Bone marrow (tissue), 2 donors: ENCODE measurements around the gene SUMO4.
"Not testable (repeated sequence)": the region's sequence is repeated elsewhere in the genome, so short reads cannot be mapped to it uniquely, and the experiment has no call there.

Source experiments
- DNase-seq, 2 donors: peaks; one replicate each; lab custom pipeline; 2025; lab: John Stamatoyannopoulos, UW

SUMO4 gene

DNA sequence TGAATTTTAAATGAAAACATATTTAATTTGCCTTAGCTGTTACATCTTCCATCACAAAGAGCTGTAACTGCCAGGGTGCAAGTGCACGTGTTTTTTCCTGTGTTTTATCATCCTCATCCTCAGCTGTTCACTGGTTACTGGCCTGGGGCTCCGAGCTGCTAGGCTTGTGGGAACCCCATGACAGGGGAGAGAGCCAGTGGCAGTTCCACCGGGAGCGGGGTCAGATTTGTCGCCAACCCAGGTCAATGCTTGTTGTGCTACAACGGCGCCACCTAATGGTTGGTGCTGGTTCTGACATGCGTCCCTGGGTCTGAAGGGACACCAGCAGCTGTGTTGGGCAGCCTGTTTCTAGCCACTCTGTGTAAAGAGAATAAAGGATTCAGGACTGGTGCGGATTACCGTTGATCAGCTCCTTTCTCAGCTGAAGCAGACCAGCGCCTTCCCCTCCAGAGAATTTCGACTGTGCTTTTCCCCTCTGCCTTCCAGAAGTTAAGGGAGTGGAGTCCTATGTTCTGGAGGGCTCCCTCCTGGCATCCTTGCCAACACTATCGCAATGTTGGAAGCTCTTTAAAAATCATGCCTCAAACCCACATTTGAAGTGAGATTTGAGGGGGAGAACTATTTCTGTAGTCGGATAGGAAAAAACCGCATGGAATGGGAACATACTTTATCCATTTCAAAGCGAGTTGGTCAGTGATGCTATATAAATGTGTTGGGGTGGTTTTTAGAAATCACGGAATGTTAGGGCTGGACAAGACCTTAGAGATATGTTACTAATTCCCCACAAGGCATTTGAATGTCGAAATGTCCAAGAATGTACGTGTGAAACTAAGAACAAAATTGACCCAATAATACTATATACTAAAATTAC is 32.1 kb downstream of the SUMO4 start:
- DNase-seq: peak; percentile 71 to 76

DNA sequence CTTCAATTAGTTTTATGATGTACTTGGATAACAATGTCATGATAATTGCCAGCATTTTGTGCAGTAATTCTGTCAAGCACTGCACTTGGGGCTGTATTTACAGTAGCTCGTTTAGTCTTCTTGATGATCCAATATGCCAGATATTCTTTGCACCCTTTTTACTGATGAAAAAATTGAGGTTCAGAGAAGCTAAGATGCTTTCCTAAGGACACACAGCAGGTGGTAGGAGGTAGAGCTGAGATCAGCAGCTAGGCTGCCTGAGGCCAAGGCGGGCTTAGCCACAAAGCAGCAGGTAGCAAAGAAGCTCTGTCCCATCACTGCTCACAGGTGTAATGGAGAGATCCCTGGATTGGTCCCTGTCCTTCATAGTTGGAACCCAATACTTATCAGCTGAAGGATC is 33.3 kb downstream of the SUMO4 start:
- DNase-seq: no peak

DNA sequence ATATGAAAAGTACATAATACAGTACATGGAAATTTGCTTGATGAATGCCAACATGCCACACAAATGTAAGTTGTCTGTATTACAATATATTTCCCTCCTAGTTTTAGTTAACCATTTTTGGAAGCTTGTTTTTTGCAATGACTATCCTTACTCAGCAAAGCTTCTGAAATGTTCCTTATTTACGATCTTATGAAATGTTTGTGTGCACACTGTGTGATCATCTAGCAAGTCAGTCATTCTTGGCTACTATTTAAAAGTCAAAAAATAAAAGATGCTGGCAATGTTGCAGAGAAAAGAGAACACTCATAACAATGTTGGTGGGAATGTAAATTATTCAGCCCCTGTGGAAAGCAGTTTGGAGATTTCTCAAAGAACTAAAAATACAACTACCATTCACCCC is 33.8 kb downstream of the SUMO4 start:
- no peak for DNase-seq

DNA sequence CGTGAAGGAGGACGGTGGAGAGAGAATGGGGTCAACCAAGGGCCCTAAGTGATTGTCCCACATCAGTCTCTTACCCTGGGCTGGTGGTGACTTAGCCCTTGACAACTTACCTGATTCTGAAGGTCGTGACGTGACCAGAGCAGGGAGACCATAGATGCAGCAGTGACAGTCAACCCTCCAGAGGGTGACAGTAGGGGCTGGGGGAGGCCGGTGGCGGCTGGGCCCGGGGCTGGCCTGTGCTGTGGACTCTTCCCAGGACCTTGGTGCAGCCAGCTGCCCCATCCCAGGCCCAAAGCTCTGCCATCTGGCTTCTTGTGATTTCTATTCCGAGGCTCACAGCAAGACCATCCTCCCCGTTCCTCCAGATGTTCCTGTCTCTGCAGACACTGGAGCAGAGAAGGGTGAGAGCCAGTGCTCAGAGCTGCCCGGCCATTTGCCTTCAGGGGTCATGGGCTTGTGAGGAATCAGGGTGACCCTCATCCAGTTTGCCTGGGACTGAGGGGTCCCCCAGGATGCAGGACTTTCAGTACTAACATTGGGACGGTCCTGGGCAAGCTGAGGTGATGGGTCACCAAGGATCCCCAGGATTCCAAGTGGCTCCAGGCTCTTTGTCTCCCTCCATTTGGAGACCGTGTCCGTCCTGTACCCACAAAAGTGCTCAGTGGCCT is 36.0 kb downstream of the SUMO4 start:
- DNase-seq: no peak

- no peak for DNase-seq
Measured at GRCh38 chr6:149436647-149437046, 36.6 kb downstream of the SUMO4 start.

DNA sequence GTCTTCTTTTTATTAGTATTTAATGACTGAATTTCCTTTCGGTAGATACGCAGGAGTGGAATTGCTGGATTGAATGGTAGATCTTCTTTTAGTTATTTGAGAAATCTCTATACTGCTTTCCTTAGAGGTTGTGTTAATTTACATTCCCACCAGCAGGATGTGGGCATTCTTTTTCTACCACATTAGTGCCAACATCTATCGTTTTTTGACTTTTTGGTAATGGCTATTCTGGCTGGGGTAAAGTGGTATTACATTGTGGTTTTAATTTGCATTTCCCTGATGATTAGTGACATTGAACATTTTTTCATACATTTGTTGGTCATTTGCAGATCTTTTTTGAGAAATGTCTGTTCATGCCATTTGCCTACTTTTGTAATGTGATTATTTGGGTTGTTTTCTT is 37.1 kb downstream of the SUMO4 start:
- no peak for DNase-seq

- peak in 1 of 2 donors; percentile 39 for DNase-seq
Measured at GRCh38 chr6:149438855-149439254, 38.8 kb downstream of the SUMO4 start.

DNA sequence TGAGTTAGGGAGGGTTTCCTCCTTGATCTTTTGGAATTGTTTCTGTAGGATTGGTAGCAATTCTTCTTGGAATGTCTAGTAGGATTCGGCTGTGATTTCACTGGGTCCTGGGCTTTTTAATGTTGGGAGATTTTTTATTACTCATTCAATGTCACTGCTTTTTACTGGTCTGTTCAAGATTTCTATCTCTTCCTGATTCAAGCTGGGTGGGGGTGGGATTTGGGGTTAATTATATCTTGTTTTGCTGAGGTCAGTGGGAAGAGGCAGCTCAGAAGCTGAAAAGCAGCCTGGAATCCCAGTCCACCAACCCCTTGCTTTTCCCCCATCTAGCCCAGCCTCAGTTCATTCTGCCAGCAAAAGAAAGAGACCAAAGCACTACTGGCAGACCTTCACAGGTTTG is 39.6 kb downstream of the SUMO4 start:
- no peak for DNase-seq

DNA sequence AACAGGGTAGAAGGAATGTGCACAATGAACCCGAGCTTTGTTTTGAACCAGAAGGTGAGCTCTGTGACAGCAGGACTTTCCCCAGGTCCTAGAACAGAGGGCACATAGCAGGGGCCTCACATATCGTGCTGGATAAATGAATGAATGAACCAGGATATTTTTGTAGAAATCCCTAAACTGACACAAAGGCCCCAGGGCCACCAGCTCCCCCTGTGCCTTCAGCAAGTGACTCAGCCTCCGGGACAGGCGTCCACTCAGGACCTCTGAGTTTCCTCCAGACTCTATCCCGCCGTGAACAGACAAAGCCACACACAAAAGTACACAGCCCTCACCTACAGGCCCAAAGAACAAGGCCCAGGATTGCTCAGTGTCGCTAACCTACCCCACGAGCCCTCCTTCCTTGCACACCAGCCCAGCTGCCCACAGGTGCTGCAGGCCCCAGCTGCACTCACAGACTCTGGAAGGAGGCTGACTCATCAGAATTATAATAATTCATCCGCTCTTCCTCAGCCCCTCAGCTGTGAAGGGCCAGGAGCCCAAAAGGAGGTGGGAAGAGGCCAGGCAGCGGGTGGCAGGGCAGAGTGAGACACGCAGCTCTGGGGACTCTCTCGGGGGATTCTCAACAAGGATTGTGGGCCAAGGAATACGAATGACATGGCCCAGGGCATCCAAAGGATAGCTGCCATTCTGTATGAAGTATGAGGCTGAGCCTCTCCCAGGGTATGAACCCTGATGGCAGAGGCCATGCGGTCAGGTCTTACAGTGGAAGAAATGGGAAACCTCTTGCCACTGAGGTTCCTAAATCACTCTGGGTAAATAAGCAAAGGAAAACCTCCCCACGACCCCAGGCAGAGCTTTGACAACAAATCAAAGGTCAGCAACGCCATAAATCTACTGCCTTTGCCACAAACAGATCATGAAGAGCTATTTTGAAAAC is 40.9 kb downstream of the SUMO4 start:
- DNase-seq: no peak

DNA sequence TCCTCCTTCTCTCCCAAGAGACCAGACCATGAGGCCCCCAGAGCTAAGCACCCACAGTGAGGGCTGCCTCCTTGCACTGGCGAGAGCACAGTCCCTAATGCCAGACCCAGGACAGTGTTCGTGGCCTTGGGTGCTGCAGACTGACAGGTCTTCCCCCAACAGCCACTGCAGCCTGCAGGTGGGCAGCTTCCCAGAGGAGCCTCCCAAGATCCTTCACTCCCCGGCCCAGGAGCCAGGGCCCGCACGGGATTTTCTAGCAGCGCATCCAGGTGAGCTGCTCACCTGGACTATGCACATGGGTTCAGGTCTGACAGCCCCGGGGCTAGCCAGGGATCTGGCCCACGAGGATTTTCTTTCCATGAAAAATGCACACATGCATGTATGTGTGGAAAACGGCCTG is 41.7 kb downstream of the SUMO4 start:
- no peak for DNase-seq

GRCh38 chr6:149443411-149444181 is 43.5 kb downstream of the SUMO4 start:
- DNase-seq: no peak

DNA sequence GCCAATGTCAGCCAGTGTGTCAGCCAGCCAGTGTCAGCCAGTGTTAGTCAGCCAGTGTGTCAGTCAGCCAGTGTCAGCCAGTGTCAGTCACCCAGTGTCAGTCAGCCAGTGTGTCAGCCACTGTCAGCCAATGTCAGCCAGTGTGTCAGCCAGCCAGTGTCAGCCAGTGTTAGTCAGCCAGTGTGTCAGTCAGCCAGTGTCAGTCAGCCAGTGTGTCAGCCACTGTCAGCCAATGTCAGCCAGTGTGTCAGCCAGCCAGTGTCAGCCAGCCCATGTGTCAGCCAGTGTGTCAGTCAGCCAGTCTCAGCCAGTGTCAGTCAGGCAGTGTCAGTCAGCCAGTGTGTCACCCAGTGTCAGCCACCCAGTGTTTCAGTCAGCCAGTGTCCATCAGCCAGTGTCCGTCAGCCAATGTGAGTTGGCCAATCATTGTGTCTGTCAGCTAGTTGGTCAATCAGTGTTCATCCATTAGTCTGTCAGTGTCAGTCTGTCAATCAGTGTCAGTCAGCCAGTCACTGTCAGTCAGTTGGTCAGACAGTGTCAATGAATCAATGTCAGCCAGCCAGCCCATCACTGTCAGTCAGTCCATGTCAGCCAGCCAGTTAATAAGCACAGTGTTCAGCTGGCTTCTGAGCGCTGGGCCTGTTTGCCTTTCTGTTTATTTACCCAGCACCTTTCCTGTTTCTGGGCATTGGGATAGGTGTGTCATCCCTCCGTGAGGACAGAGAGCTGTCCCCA is 44.5 kb downstream of the SUMO4 start:
- DNase-seq: not testable (repeated sequence)

DNA sequence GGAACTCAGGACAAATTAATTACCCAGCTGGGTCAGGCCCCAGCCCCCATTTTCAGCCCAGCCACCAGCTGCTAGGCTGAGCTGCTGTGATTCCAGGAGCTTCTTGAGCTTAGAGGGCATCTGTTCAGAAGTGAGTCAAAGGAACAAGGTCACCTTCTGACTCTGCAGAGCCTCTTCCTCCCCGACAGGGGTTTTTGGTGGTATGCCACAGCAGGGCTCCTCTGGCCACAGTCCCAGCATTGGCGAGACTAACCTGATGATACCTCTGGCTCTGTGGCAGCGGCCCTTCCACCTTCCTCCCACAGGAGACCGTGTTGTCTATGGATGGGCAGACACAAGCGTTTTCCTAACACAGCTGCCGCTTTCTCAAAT is 45.0 kb downstream of the SUMO4 start:
- DNase-seq: no peak

DNA sequence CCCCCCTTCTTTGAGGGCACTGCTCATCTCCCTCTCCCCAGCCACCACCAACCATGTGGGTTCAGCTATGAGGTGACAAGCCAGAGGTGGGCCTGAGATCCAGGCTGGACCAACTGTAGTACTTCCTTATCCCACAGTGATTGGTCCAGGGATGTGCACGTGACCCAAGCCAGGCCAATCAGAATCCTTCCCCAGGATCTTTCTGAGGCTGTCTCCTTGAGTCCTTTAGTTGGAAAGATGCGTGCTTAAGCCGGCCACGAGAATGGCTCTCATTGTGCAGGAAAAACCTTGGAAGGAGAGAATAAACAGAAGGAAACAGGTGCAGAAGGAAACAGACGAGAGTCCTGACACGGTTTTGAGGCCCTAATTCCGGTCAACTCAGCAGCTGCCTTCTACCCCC is 45.5 kb downstream of the SUMO4 start:
- no peak for DNase-seq

- no peak for DNase-seq
Measured at GRCh38 chr6:149446791-149447376, 46.8 kb downstream of the SUMO4 start.

GRCh38 chr6:149448821-149449453 is 48.9 kb downstream of the SUMO4 start:
- no peak for DNase-seq

GRCh38 chr6:149449831-149450678 is 50.0 kb downstream of the SUMO4 start:
- DNase-seq: no peak
